Neural cell (in vitro differentiated cells): ENCODE measurements around the gene SLC16A4.

Source experiments
- CTCF ChIP-seq: fragments of 450-650 bp; IDR thresholded peaks from 2 replicates; pipeline ENCODE4 v1.5.1; 2014; ENCODE audit warnings: antibody characterized with exemption, mild to moderate bottlenecking, moderate library complexity; ENCODE audit not compliant: poor library complexity, severe bottlenecking
- EZH2 ChIP-seq: fragments of 200-600, 300-800 bp; shearing (Covaris generic), sonication (generic); IDR thresholded peaks from 2 replicates; pipeline ENCODE4 v1.6.1; 2014; ENCODE audit warnings: antibody characterized with exemption, low read length, borderline replicate concordance, mild to moderate bottlenecking; ENCODE audit not compliant: insufficient read depth, poor library complexity, severe bottlenecking

DNA sequence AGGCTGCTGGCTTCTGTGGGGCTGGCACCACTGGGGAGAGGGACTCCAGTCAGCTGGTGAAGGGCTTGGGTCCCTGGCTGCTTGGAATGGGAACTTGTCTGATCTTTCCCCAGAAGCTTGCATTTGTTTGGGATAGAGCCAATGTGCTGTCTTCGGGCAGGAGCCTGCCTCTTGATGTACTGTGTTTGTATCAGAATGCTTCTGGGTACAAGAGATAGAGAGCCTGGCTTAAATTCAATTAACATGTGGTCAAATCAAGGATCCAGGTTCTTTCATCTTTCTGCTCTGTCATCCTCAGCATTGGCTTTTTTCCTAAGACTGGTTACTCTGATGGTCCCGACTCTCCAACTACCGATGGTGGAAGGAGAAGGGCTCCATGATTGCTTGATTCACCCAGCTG is 44.1 kb upstream of the SLC16A4 start:
- TF ChIP-seq CTCF, result no peak
- TF ChIP-seq EZH2, result no peak
